Activated CD8-positive, alpha-beta memory T cell treated with anti-CD3 and anti-CD28 coated beads for 4 hours (primary cell): ENCODE data around the gene STYK1.
"Not testable (repeated sequence)": the region's sequence is repeated elsewhere in the genome, so short reads cannot be mapped to it uniquely, and the experiment has no call there.

Experiments used
- DNase-seq, 2 donors: peaks; one replicate each; pipeline ENCODE4 v3.0.0-alpha.2; 2020; ENCODE audit warnings: low read depth in 2 of 2

STYK1 gene

GRCh38 chr12:10620078-10620779, 53.6 kb downstream of the STYK1 start:
- no peak for DNase-seq

- DNase-seq: no peak
Observed at GRCh38 chr12:10618338-10618987, 55.4 kb downstream of the STYK1 start.

GRCh38 chr12:10617863-10618262, 56.0 kb downstream of the STYK1 start:
- no peak for DNase-seq

GRCh38 chr12:10615532-10615931, 58.3 kb downstream of the STYK1 start:
- DNase-seq: no peak

- DNase-seq: no peak
Observed at GRCh38 chr12:10614056-10614370, 59.8 kb downstream of the STYK1 start.

GRCh38 chr12:10613349-10614055, 60.4 kb downstream of the STYK1 start, which contains the start of gene MAGOHB:
MAGOHB (minus strand) TSS chr12:10613609; CDS start chr12:10613532, 77 bp downstream.
- DNase-seq: peak; percentile 95 to 99

- no peak for DNase-seq
Observed at GRCh38 chr12:10612984-10613348, 60.9 kb downstream of the STYK1 start.

- DNase-seq: no peak
Observed at GRCh38 chr12:10612110-10612509, 61.7 kb downstream of the STYK1 start.

GRCh38 chr12:10611258-10611657, 62.6 kb downstream of the STYK1 start:
- not testable (repeated sequence) for DNase-seq

- DNase-seq: no peak
Observed at GRCh38 chr12:10610188-10610587, 63.7 kb downstream of the STYK1 start.

- DNase-seq: no peak
Observed at GRCh38 chr12:10607885-10608458, 65.9 kb downstream of the STYK1 start.

- DNase-seq: no peak
Observed at GRCh38 chr12:10601860-10602259, 72.0 kb downstream of the STYK1 start.

- no peak for DNase-seq
Observed at GRCh38 chr12:10600988-10601387, 72.9 kb downstream of the STYK1 start.

GRCh38 chr12:10595881-10596280, 78.0 kb downstream of the STYK1 start:
- no peak for DNase-seq

GRCh38 chr12:10590966-10591365, 82.9 kb downstream of the STYK1 start:
- no peak for DNase-seq

GRCh38 chr12:10584415-10584814, 89.4 kb downstream of the STYK1 start:
- DNase-seq: no peak

GRCh38 chr12:10582704-10583103, 91.1 kb downstream of the STYK1 start:
- no peak for DNase-seq

- not testable (repeated sequence) for DNase-seq
Observed at GRCh38 chr12:10582133-10582532, 91.7 kb downstream of the STYK1 start.

GRCh38 chr12:10574307-10574706, 99.5 kb downstream of the STYK1 start:
- DNase-seq: no peak

GRCh38 chr12:10572021-10572490, 101.8 kb downstream of the STYK1 start:
- not testable (repeated sequence) for DNase-seq

- no peak for DNase-seq
Observed at GRCh38 chr12:10571141-10571540, 102.7 kb downstream of the STYK1 start.
